NCI-H2081 treated with DMSO at 0.1 percent for 48 hours (cell line): ENCODE results near the gene CCS.
"Not testable (repeated sequence)": the region's sequence is repeated elsewhere in the genome, so short reads cannot be mapped to it uniquely, and the experiment has no call there.

Source experiments
- DNase-seq: peaks from one replicate; lab custom pipeline; 2025; lab: John Stamatoyannopoulos, UW

The CCS gene, protein sequence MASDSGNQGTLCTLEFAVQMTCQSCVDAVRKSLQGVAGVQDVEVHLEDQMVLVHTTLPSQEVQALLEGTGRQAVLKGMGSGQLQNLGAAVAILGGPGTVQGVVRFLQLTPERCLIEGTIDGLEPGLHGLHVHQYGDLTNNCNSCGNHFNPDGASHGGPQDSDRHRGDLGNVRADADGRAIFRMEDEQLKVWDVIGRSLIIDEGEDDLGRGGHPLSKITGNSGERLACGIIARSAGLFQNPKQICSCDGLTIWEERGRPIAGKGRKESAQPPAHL

DNA sequence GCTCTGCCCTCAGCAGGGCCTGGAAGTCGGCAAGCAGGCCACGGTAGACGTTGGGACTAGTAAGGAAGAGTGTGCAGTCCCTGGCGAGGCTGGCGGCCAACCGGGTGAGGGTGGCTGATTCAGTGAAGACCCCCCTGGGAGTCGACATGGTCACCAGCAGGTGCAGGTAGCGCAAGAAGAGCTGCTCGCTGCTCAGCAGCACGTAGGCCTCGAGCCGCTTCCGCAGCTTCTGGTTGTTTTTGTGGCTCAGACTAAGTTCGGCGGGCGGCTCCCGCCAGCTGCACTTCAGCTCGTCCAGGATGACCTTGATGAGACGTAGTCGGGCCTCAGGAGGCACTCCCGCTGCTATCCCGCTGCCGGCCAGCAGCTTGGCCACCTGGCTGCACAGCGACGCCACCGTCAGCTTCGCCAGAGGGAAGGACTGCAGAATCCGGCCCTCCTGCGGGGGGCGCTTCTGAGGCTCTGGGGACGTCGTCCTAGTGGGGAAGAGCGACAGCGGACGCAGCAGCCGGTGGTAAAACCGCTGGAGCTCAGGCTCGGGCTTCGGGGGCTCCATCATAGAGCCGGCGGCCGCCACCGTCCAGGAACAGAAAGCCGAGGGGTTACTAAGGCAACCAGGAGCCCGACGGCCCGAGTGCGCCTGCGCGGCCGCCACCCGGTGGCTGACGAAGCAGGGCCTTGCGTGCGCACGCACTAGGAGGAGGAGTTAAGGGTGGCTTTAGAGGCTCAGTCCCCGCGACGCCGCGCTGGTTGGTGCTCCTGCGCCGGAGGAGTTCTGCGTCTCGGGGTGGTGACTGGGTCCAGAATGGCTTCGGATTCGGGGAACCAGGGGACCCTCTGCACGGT lies at the start of gene CCS, which contains the start of gene CCDC87:
CCS (plus strand) TSS at position 729 of the 846 bp plus-strand sequence; CDS start at position 806, 77 bp downstream.
CCDC87 (minus strand) TSS at position 607 of the 846 bp plus-strand sequence; CDS start at position 559, 48 bp downstream.
- DNase-seq: peak; percentile 83

DNA sequence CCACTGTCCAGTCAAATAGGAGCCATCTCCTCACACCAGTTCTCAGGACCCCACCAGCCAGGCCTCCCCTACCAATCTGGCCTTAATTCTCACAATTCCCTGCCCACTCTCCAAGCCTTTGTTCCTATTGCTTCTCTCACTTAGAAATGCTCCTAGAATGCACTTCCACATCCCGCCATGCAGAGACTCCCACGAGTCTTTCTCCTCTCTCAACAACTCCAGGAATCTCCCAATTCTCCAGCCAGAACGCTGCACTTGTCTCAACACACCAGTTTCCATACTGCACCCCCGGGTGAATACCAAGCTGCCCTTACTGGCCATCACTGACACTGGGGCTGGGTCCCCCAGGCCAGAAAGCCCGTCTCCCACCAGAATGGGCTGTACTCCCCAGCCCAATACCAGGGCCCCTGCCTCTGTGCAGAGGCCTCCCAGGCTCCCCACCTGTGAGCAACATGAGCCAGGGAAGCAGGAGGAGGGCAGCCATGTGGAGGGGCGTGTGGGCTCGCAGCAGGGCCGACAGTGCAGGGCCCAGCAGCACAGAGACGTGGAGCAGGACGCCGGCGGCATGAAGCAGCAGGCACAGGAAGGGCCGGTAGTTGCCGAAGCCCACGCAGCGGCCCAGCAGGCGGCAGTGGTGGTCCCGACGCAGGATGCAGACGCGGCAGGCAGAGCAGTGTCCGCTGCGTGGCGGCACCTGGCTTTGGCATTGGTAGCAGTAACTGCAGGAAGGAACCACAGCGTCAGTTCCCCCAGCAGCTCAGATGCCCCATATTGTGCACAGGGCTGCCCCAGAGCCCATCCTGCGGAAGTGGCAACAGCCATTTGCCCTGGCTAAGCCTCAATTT lies 49.5 kb upstream of the CCS start:
- no peak for DNase-seq

DNA sequence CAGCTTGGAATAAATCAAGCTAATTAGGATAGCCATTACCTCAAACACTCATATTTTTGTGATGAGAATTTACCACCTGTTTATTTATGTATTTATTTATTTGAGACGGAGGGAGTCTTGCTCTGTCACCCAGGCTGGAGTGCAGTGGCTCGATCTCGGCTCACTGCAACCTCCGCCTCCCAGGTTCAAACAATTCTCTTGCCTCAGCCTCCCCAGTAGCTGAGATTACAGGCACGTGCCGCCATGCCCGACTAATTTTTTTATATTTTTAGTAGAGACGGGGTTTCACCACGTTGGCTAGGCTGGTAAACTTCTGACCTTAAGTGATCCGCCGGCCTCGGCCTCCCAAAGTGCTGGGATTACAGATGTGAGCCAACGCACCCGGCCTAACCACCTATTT lies 48.0 kb upstream of the CCS start:
- DNase-seq: not testable (repeated sequence)

DNA sequence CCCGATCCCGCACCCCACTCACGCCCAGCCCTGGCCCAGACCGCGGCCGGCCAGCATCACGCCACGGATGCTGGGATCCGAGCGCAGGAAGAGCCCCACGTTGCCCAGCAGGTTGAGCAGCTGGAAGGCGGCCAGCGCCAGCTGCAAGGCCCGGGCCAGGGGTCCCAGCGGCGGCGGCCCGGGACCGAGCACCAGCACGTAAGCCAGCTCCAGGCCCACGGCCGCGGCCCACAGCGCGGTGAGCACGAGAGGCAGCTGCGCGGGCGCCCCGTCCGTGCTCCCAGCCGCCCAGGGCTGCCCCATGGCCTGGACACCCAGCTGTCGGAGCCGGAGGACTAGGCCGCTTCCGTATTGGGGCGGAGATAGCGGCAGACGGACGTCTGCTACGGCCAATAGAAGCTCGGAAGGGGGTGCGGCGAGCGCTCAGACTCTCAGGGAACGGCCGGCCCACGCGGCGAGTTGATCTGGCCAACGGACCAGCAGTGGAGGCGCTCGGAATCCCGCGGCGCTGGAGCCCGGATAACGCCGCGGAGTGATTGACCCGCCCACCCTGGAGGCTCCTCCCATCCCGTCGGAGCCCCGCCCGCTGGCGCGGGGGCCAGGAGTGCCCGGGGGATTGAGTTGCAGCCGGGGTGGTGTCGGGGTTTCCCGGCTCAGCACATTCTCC lies 47.2 kb upstream of the CCS start, which contains the start of gene ZDHHC24:
ZDHHC24 (minus strand) TSS at position 348 of the 667 bp plus-strand sequence; CDS start at position 303, 45 bp downstream.
- DNase-seq: peak; percentile 61

DNA sequence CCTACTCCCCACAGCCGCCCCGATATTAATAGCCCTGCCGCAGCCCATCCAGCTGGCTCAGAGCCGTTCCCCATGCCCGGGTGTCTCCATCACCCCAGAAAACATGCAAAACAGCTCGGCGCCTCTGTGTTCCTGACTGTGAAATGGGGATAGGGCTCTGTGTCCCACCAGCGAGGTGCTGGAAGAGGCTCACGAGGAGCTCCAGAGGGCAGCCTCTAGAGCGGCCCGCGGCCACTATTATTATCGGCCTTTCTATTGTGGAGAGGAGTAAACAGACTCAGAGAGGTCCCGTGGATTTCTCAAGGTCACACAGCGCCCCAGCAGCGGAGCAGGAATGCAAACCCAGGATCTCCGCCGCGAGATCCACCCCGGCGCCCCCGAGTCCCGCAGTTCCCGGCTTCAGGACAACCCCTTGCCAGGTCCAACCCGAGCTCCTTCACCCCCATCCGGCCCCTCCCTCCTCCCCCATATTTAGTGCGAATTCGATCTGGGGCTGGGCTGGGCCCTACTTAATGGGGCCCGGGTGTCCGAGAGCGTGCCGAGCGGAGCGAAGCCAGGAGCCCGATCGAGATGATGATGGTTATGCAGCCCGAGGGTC lies 46.5 kb upstream of the CCS start, which contains the start of gene ACTN3:
ACTN3 (plus strand) TSS at position 536 of the 598 bp plus-strand sequence; CDS start at position 571, 35 bp downstream.
- no peak for DNase-seq

DNA sequence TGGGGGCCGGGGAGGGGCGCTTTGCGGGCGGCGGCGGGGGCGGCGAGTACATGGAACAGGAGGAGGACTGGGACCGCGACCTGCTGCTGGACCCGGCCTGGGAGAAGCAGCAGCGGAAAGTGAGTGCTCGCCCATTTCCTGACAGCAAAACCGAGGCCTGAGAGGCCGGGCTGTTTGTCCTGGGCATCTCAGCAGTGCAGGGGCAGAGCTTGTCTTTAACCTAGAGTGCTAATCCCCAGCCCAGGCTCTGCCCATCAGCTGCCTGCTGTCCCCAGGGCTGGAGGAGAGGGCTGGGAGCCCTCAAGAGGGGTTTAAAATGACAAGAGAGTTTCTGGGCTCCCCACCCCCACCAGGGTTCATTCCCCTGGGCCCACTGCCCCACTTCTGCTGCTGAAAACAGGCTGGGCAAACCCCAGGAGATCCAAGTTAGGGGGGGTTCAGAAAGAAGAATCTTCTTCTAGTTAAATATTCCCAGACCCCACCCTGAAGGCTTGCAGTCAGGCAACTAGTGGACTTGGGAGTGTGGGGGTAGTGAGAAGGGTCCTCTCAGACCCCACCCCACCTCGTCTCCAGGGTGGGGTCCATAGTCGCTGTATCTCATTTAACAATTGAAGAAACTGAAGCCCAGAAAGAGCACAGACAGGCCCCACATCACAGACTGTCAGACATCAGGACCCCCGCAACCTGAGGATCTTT lies 45.9 kb upstream of the CCS start:
- no peak for DNase-seq

DNA sequence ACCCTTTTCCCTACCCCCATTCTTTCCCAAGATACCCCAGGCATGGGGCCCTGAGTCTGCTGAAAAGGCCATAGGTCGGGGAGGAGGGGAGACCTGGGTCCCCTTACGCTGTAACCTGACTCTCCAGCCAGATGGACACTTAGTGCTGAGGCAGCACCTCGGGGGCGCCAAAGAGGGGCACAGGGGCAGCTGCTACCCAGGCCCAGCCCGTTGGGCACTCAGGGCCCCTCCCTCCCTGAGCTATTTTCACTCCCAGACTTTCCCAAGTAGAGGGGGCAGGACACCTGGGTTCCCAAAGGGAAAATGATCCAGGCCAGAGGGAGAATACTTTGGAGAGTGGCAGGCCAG lies 45.3 kb upstream of the CCS start:
- no peak for DNase-seq

DNA sequence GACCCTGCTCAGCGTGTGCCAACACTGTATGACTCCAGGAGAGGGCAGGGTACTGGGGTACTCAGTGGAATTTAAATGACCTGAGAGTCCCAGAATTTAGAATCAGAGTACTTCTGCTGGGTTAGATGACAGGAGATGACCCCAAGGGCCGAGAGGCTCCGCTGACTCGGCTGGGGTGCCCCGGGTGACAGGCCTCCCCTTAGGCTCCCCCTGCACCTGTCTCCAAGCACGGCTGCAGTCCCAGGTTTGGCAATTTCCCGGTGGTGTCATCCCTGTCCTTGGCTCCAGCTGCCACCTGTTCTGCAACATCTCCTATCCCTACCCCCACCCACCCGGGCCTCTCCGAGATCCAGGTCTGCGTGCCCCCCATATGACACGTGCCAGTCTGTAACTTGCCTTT lies 44.9 kb upstream of the CCS start:
- no peak for DNase-seq

DNA sequence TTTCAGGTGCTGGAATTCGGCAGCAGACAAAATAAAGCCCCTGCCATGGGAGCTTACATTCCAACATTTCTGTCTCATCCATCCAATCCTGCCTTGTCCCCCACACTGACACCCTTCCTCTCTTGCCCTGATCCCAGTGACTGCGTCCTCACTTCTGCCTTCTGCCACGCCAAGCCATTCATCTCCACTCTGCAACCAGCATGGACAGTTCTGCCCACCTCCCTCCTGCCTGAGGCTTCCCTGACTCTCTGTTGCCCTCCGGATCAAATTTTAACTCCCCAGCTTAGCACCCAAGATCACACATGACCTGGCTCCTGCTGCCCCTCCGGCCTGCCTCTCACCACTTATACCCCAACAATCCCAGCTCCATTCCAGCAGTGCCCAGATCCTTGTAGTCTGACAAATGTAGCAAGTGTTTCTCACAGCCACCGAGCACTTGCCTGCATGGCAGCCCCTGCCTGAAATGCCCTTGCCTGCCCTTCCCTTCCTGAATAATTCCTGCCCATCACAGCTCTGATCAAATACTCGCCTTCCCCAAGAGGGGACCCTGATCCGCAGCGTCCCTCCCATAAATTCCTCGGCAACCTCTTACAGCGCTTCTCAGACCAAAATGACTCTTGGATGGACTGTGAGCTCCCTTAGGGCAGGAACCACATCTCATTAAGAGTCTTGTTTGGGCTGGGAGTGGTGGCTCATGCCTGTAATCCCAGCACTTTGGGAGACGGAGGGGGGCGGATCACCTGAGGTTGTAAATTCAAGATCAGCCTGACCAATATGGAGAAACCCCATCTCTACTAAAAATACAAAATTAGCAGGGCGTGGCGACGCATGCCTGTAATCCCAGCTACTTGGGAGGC lies 44.0 kb upstream of the CCS start:
- DNase-seq: no peak

DNA sequence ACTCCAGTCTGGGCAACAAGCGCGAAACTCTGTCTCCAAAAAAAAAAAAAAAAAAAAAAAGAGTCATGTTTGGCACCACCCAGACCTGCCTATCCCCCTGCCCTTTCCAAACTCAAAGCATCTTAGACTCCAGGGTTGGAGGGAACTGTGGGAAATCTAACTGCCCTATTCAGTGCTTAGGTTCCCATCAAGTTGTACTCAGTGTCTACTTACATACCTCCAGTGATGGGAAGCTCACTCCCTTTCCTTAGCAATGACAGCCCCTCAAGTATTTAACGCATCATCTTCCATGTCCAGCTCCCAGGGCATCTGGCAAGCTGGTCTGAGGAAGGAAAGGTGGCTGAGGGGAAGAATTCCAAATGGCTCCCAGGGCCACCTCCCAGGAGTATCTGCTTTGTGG lies 43.3 kb upstream of the CCS start:
- no peak for DNase-seq

DNA sequence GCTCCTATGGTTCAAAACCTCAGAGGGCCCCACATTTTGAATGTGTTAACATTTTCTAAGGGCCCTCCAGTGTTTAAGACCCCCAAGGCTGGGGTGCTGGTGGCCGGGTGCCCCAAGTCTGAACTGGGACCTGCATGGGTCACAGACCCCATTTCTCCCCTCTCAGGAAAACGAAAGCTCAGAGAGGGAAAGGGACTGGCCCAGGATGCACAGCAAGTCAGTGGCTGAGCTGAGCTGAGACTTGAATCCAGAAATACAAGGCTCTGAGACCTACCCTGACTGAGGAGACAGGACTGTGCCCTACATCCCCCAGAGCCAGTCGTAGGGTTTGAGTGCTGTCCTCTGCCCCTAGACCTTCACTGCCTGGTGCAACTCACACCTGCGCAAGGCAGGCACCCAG lies 42.1 kb upstream of the CCS start:
- DNase-seq: no peak

DNA sequence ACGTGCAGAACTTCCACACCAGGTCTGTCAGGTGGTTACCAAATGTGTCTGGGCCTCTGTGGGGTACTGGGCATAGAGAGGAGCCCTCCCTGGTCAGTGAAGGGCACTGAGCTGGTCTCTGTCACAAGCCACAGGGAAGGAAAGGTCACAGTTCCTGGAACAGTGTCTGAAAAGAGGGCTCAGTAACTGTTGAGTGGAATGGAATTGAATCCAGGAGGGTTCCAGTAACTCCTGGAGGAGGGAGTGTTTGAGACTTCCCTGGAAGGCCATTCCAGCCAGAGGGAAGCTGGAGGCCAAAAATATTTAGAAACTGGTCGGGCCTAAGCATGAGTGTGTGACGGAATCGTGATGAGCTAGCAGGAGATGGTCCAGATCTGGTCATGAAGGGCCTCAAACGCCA lies 38.4 kb upstream of the CCS start:
- no peak for DNase-seq

DNA sequence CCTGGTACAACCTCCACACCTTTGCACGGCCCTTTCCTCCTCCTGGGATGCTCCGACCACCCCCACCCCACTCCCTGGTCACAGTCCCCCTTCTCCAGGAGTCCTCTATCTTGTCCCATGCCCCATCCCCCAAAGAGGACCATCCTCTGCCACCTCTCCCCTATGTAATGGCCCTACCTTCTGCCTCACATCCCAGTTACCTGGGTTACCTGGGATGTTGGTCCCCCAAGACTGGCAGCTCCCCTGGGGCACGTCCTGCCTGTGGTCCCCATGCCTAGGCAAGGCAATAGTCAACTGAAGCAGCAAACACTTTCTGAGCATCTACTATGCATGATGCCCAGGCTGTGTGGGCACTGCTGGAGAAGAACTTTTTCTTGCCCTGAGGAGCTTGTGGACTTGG lies 37.6 kb upstream of the CCS start:
- DNase-seq: no peak

DNA sequence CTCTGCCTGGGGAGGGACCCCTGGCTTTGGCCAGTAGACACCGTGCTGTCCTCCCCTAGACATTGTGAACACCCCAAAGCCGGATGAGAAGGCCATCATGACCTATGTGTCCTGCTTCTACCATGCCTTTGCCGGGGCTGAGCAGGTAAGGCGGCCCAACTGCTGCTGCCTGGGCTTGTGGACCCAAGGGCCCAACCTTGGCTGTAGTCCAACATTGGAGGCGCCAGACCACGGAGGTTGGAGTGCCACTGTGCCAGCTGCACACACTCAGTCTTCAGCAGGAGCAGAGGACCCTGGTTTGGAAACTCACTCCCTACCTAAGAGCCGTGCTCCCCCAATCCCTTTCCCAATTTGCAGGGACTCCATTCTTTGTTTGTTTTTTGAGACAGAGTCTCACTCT lies 36.9 kb upstream of the CCS start:
- no peak for DNase-seq

DNA sequence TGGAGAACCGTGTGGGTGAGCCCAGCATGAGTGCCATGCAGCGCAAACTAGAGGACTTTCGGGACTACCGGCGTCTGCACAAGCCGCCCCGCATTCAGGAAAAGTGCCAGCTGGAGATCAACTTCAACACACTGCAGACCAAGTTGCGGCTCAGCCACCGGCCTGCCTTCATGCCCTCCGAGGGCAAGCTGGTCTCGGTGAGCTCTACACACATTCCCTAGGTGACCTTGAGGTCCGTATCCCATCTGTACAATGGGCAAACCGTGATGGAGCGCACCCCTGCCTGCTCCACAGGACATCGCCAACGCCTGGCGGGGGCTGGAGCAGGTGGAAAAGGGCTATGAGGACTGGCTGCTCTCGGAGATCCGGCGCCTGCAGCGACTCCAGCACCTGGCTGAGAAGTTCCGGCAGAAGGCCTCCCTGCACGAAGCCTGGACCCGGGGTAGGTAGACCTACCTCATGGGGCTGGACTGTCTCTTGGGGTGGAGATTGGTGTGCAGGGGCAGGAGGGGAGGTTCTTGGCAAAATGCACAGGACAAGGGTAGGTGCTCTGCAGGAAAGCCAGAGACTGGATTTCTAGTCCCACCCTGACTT lies 35.2 kb upstream of the CCS start:
- no peak for DNase-seq

DNA sequence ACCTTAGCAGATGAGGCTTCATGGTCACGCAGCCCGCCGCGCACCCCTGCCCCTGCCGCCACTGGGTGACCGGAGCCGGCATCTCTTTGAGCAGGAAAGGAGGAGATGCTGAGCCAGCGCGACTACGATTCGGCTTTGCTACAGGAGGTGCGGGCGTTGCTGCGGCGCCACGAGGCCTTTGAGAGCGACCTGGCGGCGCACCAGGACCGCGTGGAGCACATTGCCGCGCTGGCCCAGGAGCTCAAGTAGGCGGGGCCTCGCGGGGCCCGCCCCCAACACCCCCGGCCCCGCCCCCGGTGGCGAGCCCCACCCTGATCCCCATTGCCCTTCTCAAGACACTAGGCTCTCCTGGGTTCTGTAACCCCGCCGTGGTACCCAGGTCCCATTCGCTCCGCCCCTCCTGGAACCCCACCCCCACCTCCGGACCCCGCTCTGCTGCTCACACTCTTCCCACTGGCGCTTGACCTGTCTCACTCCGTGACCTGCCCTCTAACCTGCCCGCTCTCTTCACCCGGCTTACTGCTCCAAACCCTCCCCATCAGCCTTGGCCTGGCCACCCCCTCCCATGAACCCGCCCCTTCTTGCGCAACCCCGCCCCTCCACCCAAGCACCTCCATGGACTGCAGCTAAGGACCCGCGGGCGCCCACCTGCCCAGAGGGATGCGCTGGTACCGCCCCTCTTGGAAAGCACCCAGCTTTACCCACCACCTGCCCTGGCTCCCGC lies 33.7 kb upstream of the CCS start:
- DNase-seq: no peak

DNA sequence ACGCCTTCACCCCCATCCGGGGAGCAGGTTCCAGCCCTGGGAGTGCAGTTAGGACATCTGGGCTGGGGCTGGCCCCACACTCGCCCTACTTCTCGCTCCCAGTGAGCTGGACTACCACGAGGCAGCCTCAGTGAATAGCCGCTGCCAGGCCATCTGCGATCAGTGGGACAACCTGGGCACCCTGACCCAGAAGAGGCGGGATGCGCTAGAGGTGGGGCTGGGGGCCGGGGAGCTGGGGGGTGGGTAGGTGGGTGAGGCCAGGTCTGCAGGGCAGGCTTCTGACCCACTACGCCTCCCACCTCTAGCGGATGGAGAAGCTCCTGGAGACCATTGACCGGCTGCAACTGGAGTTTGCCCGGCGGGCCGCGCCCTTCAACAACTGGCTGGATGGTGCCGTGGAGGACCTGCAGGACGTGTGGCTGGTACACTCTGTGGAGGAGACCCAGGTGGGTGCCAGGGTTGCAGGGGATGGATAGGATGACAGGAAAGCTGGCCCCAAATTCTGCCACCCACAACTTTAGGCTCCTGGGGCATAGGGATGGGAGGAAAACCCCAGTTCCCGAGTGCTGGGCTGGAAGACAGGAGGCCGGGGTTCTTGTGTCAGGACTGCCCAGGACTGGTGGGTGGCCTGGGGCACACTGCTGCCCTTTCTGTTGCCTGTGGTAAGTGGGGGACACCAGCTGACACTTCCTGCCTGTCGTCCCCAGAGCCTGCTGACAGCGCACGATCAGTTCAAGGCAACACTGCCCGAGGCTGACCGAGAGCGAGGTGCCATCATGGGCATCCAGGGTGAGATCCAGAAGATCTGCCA lies 32.9 kb upstream of the CCS start:
- DNase-seq: no peak
